H1 (cell line): Measurements from ENCODE around the gene SMTNL1. TPM values are rescaled to one million over a fixed set of nuclear protein-coding genes. Genes with fewer than 3 reads are reported as not detected.
A peak's percentile ranks its signal among the peaks of the same experiment; 100 is the strongest.

Experiments used
- CTCF ChIA-PET: fragments of 300-600 bp; sonication (Branson Sonifier 250); formaldehyde crosslinking; loops from one replicate; lab custom pipeline; 2021; ENCODE audit not compliant: partially characterized antibody; lab: Charles Lee
- POLR2A ChIA-PET: fragments of 300-600 bp; sonication (Branson Sonifier 250); formaldehyde crosslinking; loops from one replicate; lab custom pipeline; 2021; ENCODE audit warnings: inconsistent platforms; ENCODE audit not compliant: partially characterized antibody; lab: Charles Lee
- DNase-seq, 2 experiments: peaks; one replicate each; pipeline versions ENCODE4 v3.0.0 to v3.0.0-alpha.2; 2010 to 2022; ENCODE audit warnings: low spot score in 2 of 2, low read depth in 1 of 2, mixed read lengths in 1 of 2
- FAIRE-seq: peaks from 2 replicates; lab custom pipeline; 2011; peaks lifted over from hg19 to GRCh38; lab: Jason Lieb, UNC
- H2AFZ ChIP-seq: 2 replicates; pipeline ENCODE4 v1.8.1; 2012; ENCODE audit warnings: low read length, inconsistent platforms
- H2AK5ac ChIP-seq: 2 replicates; pipeline ENCODE4 v1.6.1; 2013; ENCODE audit warnings: low read depth, low read length
- H2BK120ac ChIP-seq: replicated peaks from 2 replicates; pipeline ENCODE3; 2013; ENCODE audit warnings: low read depth, low read length, inconsistent platforms
- H2BK12ac ChIP-seq: 2 replicates; pipeline ENCODE4 v1.6.1; 2013; ENCODE audit warnings: low read depth, low read length
- H2BK15ac ChIP-seq: 2 replicates; pipeline ENCODE4 v1.6.1; 2013; ENCODE audit warnings: low read length
- H2BK20ac ChIP-seq: 2 replicates; pipeline ENCODE4 v1.6.1; 2013; ENCODE audit warnings: low read length
- H2BK5ac ChIP-seq: 2 replicates; pipeline ENCODE4 v1.6.1; 2013; ENCODE audit warnings: low read depth, low read length
- H3K14ac ChIP-seq: 2 replicates; pipeline ENCODE4 v1.6.1; 2013; ENCODE audit warnings: inconsistent platforms; ENCODE audit not compliant: insufficient read length
- H3K18ac ChIP-seq: 2 replicates; pipeline ENCODE4 v1.6.1; 2013; ENCODE audit warnings: low read length; ENCODE audit errors: extremely low read depth
- H3K23ac ChIP-seq: 2 replicates; pipeline ENCODE4 v1.6.1; 2013; ENCODE audit warnings: inconsistent platforms; ENCODE audit not compliant: insufficient read length
- H3K23me2 ChIP-seq: 2 replicates; pipeline ENCODE4 v1.6.1; 2013; ENCODE audit warnings: low read depth, low read length
- H3K27ac ChIP-seq: 2 replicates; pipeline ENCODE4 v1.6.1; 2011; ENCODE audit warnings: low read depth, low read length, inconsistent platforms
- H3K27me3 ChIP-seq, 4 experiments: replicated peaks in 1 of 4; 1 replicate in 1 of 4; 2 replicates in 3 of 4; pipeline versions ENCODE4 v1.6.1 to v1.8.1; 2011 to 2013; ENCODE audit warnings: low read length in 3 of 4, mild to moderate bottlenecking in 3 of 4, inconsistent platforms in 2 of 4, mixed read lengths in 2 of 4, moderate library complexity in 1 of 4; ENCODE audit not compliant: control insufficient read depth in 3 of 4, insufficient read depth in 3 of 4; ENCODE audit errors: extremely low read depth in 1 of 4
- H3K36me3 ChIP-seq, 4 experiments: 2 replicates each; pipeline versions ENCODE4 v1.6.1 to v1.8.1; 2011 to 2013; ENCODE audit warnings: mild to moderate bottlenecking in 4 of 4, low read length in 3 of 4, moderate library complexity in 2 of 4, control low read depth in 1 of 4, inconsistent platforms in 1 of 4; ENCODE audit not compliant: insufficient read depth in 4 of 4, control insufficient read depth in 2 of 4
- H3K4ac ChIP-seq: replicated peaks from 2 replicates; pipeline ENCODE3; 2013; ENCODE audit warnings: low read length, low read depth, mixed read lengths, inconsistent platforms; ENCODE audit not compliant: insufficient read length
- H3K4me1 ChIP-seq, 4 experiments: replicated peaks in 1 of 4; 1 replicate in 1 of 4; 2 replicates in 3 of 4; pipeline versions ENCODE4 v1.6.1 to v1.8.1; 2011 to 2013; ENCODE audit warnings: low read length in 3 of 4, inconsistent platforms in 2 of 4, mixed read lengths in 1 of 4; ENCODE audit not compliant: insufficient read depth in 4 of 4, control insufficient read depth in 3 of 4
- H3K4me2 ChIP-seq, 2 experiments: 2 replicates each; pipeline versions ENCODE4 v1.6.1 to v1.8.1; 2011 to 2013; ENCODE audit warnings: low read depth in 2 of 2, low read length in 2 of 2, control low read depth in 1 of 2, inconsistent platforms in 1 of 2, mild to moderate bottlenecking in 1 of 2; ENCODE audit not compliant: insufficient read depth in 1 of 2
- H3K4me3 ChIP-seq, 4 experiments: fragments of 200-600, 300-600 bp in 1 of 4; sonication (generic), shearing (Covaris generic), sonication (Bioruptor Twin) in 1 of 4; 2 replicates each; pipeline versions ENCODE4 v1.5.1 to v1.8.1; 2011 to 2016; ENCODE audit warnings: low read length in 4 of 4, low read depth in 3 of 4, control low read depth in 2 of 4, inconsistent platforms in 2 of 4, mild to moderate bottlenecking in 2 of 4, mixed read lengths in 1 of 4, moderate library complexity in 1 of 4; ENCODE audit not compliant: insufficient read depth in 2 of 4; ENCODE audit errors: extremely low read depth in 1 of 4
- H3K56ac ChIP-seq: replicated peaks from 2 replicates; pipeline ENCODE3; 2013; ENCODE audit warnings: low read depth, mild to moderate bottlenecking, mixed read lengths, low read length, inconsistent platforms; ENCODE audit not compliant: insufficient read length
- H3K79me1 ChIP-seq: 2 replicates; pipeline ENCODE4 v1.6.1; 2013; ENCODE audit warnings: low read depth, low read length, control low read depth
- H3K79me2 ChIP-seq, 2 experiments: 2 replicates each; pipeline versions ENCODE4 v1.6.1 to v1.8.1; 2012 to 2013; ENCODE audit warnings: low read length in 2 of 2, mild to moderate bottlenecking in 2 of 2, inconsistent platforms in 1 of 2; ENCODE audit not compliant: insufficient read depth in 2 of 2, control insufficient read depth in 1 of 2
- H3K9ac ChIP-seq, 4 experiments: replicated peaks in 1 of 4; 1 replicate in 1 of 4; 2 replicates in 3 of 4; pipeline versions ENCODE4 v1.6.1 to v1.8.1; 2011 to 2013; ENCODE audit warnings: low read depth in 3 of 4, low read length in 3 of 4, control low read depth in 2 of 4, mild to moderate bottlenecking in 2 of 4, moderate library complexity in 2 of 4, inconsistent platforms in 1 of 4; ENCODE audit errors: extremely low read depth in 1 of 4
- H3K9me3 ChIP-seq, 2 experiments: 2 replicates each; pipeline versions ENCODE4 v1.6.1 to v1.8.1; 2012 to 2013; ENCODE audit warnings: mild to moderate bottlenecking in 2 of 2, moderate library complexity in 2 of 2, control low read depth in 1 of 2, inconsistent platforms in 1 of 2, low read depth in 1 of 2, low read length in 1 of 2, mixed read lengths in 1 of 2; ENCODE audit not compliant: insufficient read depth in 2 of 2
- H4K20me1 ChIP-seq, 2 experiments: replicated peaks in 1 of 2; 2 replicates each; pipeline versions ENCODE3 to v1.8.1; 2011 to 2013; ENCODE audit warnings: inconsistent platforms in 2 of 2, low read length in 2 of 2, mild to moderate bottlenecking in 1 of 2; ENCODE audit not compliant: insufficient read depth in 2 of 2, control insufficient read depth in 1 of 2
- H4K5ac ChIP-seq: 2 replicates; pipeline ENCODE4 v1.6.1; 2013; ENCODE audit warnings: low read length, low read depth, mixed read lengths, inconsistent platforms; ENCODE audit not compliant: insufficient read length
- H4K8ac ChIP-seq: 2 replicates; pipeline ENCODE4 v1.8.0; 2013; ENCODE audit warnings: mild to moderate bottlenecking, moderate library complexity, low read length, inconsistent platforms; ENCODE audit not compliant: insufficient read depth; ENCODE audit errors: extremely low read depth
- H4K91ac ChIP-seq: replicated peaks from 2 replicates; pipeline ENCODE3; 2013; ENCODE audit warnings: low read length, mixed read lengths, inconsistent platforms; ENCODE audit not compliant: insufficient read length
- EZH2 ChIP-seq: fragments of 200-600 bp; sonication (generic); IDR thresholded peaks from 2 replicates; pipeline ENCODE4 v1.7.1; 2012; ENCODE audit warnings: low read depth, mild to moderate bottlenecking, moderate library complexity, low read length, inconsistent platforms; ENCODE audit not compliant: severe bottlenecking
- MAFK ChIP-seq: IDR thresholded peaks from 2 replicates; pipeline ENCODE4 v1.6.1; 2012; ENCODE audit warnings: low read depth, mild to moderate bottlenecking, improper control_type of control experiment, low read length
- RAD21 ChIP-seq, 2 experiments: IDR thresholded peaks in 1 of 2; conservative IDR thresholded peaks in 1 of 2; 2 replicates each; pipeline ENCODE4 v1.6.1; 2011; ENCODE audit warnings: low read depth in 2 of 2, low read length in 2 of 2, improper control_type of control experiment in 1 of 2, inconsistent platforms in 1 of 2, mild to moderate bottlenecking in 1 of 2, moderate library complexity in 1 of 2
- WGBS, 2 experiments: shearing (Covaris generic) in 1 of 2; methylation state at CpG; one replicate each; pipeline versions ENCODE4 v1.1.6 to v1.1.7; 2013 to 2015; ENCODE audit warnings: low lambda C conversion rate in 2 of 2, mixed read lengths in 2 of 2, inconsistent platforms in 1 of 2, low coverage in 1 of 2, missing lambda C conversion rate in 1 of 2; ENCODE audit not compliant: insufficient replicate concordance in 2 of 2, insufficient coverage in 1 of 2, insufficient read length in 1 of 2; ENCODE audit errors: extremely low coverage in 1 of 2, missing lambda C conversion rate in 1 of 2; 5-methylcytosine and 5-hydroxymethylcytosine counted together
- polyA plus RNA-seq, 7 experiments: library from polyadenylated mRNA; depleted of rRNA in 3 of 7; stranded (reverse) in 5 of 7; unstranded in 2 of 7; fragments of >200 nt in 5 of 7; fragments of 200-250 nt in 2 of 7; gene quantifications; 1 replicate in 5 of 7; 2 replicates in 1 of 7; 4 replicates in 1 of 7; pipeline versions ENCODE4 v1.2.1 to v1.2.3, GENCODE V29; 2011 to 2013; ENCODE audit warnings: missing spikeins in 2 of 7, mixed read lengths in 2 of 7
- total RNA-seq: library from RNA; stranded (reverse); fragmentation: NEBNext Ultra II Directional; extraction: Animal tissue kit (Norgen Biotek cat#: 25700); gene quantifications from 2 replicates; pipeline ENCODE4 v1.2.1, GENCODE V29; 2021
- TF ChIP-seq, protein P1 (sequence below): IDR thresholded peaks from 2 replicates; pipeline ENCODE4 v1.6.1; 2012; ENCODE audit warnings: inconsistent platforms
- TF ChIP-seq, protein P2 (sequence below), 3 experiments: IDR thresholded peaks; 1 replicate in 2 of 3; 2 replicates in 1 of 3; pipeline versions ENCODE4 v1.5.1 to v1.6.1; 2011; ENCODE audit warnings: low read length in 3 of 3, mild to moderate bottlenecking in 3 of 3, inconsistent platforms in 2 of 3, low read depth in 1 of 3, moderate library complexity in 1 of 3; ENCODE audit not compliant: insufficient read depth in 1 of 3; ENCODE audit errors: control extremely low read depth in 1 of 3
- TF ChIP-seq, protein P3 (sequence below): IDR thresholded peaks from 2 replicates; pipeline ENCODE4 v1.6.1; 2012; ENCODE audit warnings: inconsistent platforms

The SMTNL1 gene
- total and polyA plus RNA-seq, 2 of the 8 experiments (the other 6 are each of a cell fraction or from before 2014, with no cell fraction given) = 0.18 TPM; not detected in 1

GRCh38 chr11:57562596-57562995 is 25.2 kb downstream of the SMTNL1 start:
- peak; percentile 65 for FAIRE-seq
- Histone ChIP-seq H3K23ac (no peak overlapping the region), H3K4me1 (peaks cover 4 to 7% (median 4%) of the 10 kb centered on the region in 4 experiments; a peak in 6 of 7 replicates), H4K91ac (no peak overlapping the region), H3K4me2 (no peak overlapping the region), H2BK5ac (peak overlapping the region; percentile 22; the same call in 1 of the 2 replicates), H2BK120ac (no peak overlapping the region), H2BK12ac (0 out of 2 replicates have a peak overlapping the region, but pooled peaks have one; percentile 10), H3K79me2 (peaks cover 0 to 29% of the 10 kb centered on the region in 2 experiments; a peak in 2 of 4 replicates), H2BK20ac (no peak overlapping the region), H3K23me2 (peaks cover 6% of the 10 kb centered on the region; the same call in 1 of the 2 replicates), H3K79me1 (no peaks in the 10 kb centered on the region), H4K8ac (no peak overlapping the region), H2AK5ac (no peak overlapping the region), H4K20me1 (peaks cover 0 to 3% of the 10 kb centered on the region in 2 experiments), H3K4ac (no peak overlapping the region), H3K4me3 (no peak overlapping the region), H3K9me3 (no peaks in the 10 kb centered on the region), H3K27ac (no peak overlapping the region), H2AFZ (no peak overlapping the region), H3K9ac (no peak overlapping the region), H3K56ac (no peak overlapping the region), H3K18ac (peak overlapping the region; percentile 51; the same call in 1 of the 2 replicates), H4K5ac (no peak overlapping the region), H3K36me3 (peaks cover 2 to 11% (median 5%) of the 10 kb centered on the region in 4 experiments; a peak in 4 of 8 replicates), H3K14ac (no peak overlapping the region), H3K27me3 (no peaks in the 10 kb centered on the region), H2BK15ac (no peak overlapping the region)
- ChIA-PET CTCF (interaction anchor here (0.6 to 4.9 kb wide), 25 partner anchors 9 to 227 kb away, joined by 3 to 41 read pairs (median 4); partner anchors contain the start of genes SSRP1 and TIMM10), POLR2A (interaction anchor here (0.7 to 7.1 kb wide), 5 partner anchors 15 to 89 kb away, joined by 3 to 95 read pairs (median 4); partner anchors contain the start of gene YPEL4)
- no peak for TF ChIP-seq EZH2
- TF ChIP-seq RAD21 (IDR thresholded peaks at IDR 0.05 in 1 of 2, conservative IDR thresholded peaks at IDR 0.05 in 1 of 2; ENCODE audit: low read depth in 2 of 2, low read length in 2 of 2) = peak; percentile 73 to 79
- TF ChIP-seq, protein P1, sequence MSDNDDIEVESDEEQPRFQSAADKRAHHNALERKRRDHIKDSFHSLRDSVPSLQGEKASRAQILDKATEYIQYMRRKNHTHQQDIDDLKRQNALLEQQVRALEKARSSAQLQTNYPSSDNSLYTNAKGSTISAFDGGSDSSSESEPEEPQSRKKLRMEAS = no peak
- TF ChIP-seq, protein P2, sequence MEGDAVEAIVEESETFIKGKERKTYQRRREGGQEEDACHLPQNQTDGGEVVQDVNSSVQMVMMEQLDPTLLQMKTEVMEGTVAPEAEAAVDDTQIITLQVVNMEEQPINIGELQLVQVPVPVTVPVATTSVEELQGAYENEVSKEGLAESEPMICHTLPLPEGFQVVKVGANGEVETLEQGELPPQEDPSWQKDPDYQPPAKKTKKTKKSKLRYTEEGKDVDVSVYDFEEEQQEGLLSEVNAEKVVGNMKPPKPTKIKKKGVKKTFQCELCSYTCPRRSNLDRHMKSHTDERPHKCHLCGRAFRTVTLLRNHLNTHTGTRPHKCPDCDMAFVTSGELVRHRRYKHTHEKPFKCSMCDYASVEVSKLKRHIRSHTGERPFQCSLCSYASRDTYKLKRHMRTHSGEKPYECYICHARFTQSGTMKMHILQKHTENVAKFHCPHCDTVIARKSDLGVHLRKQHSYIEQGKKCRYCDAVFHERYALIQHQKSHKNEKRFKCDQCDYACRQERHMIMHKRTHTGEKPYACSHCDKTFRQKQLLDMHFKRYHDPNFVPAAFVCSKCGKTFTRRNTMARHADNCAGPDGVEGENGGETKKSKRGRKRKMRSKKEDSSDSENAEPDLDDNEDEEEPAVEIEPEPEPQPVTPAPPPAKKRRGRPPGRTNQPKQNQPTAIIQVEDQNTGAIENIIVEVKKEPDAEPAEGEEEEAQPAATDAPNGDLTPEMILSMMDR (IDR thresholded peaks at IDR 0.05; ENCODE audit: control extremely low read depth in 1 of 3, insufficient read depth in 1 of 3, low read depth in 1 of 3, low read length in 3 of 3) = peak in 2 of 3 experiments; percentile 54 to 57; a peak in 3 of 4 replicates
- TF ChIP-seq, protein P3, sequence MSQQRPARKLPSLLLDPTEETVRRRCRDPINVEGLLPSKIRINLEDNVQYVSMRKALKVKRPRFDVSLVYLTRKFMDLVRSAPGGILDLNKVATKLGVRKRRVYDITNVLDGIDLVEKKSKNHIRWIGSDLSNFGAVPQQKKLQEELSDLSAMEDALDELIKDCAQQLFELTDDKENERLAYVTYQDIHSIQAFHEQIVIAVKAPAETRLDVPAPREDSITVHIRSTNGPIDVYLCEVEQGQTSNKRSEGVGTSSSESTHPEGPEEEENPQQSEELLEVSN = no peak
- TF ChIP-seq MAFK = no peak
- DNase-seq = no peak
- 85% methylated on average over 4 of the region's 4 CpGs; no CpG with 5 or more reads in 1 of the 2 experiments for WGBS, 2 experiments
